Dedifferentiated amniotic fluid mesenchymal stem cell (primary cell): ENCODE measurements around the gene MYBPC2.
"Not testable (repeated sequence)": the region's sequence is repeated elsewhere in the genome, so short reads cannot be mapped to it uniquely, and the experiment has no call there.

ENCODE experiments used
- DNase-seq: peaks from one replicate; pipeline ENCODE4 v3.0.0-alpha.2; 2016; ENCODE audit errors: extremely low spot score

MYBPC2 gene

DNA sequence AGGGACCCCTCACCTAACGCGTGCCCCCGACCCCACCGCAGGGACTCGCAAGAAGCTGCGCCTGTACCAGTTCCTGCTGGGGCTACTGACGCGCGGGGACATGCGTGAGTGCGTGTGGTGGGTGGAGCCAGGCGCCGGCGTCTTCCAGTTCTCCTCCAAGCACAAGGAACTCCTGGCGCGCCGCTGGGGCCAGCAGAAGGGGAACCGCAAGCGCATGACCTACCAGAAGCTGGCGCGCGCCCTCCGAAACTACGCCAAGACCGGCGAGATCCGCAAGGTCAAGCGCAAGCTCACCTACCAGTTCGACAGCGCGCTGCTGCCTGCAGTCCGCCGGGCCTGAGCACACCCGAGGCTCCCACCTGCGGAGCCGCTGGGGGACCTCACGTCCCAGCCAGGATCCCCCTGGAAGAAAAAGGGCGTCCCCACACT, 4.7 kb upstream of the MYBPC2 start:
- DNase-seq: no peak

DNA sequence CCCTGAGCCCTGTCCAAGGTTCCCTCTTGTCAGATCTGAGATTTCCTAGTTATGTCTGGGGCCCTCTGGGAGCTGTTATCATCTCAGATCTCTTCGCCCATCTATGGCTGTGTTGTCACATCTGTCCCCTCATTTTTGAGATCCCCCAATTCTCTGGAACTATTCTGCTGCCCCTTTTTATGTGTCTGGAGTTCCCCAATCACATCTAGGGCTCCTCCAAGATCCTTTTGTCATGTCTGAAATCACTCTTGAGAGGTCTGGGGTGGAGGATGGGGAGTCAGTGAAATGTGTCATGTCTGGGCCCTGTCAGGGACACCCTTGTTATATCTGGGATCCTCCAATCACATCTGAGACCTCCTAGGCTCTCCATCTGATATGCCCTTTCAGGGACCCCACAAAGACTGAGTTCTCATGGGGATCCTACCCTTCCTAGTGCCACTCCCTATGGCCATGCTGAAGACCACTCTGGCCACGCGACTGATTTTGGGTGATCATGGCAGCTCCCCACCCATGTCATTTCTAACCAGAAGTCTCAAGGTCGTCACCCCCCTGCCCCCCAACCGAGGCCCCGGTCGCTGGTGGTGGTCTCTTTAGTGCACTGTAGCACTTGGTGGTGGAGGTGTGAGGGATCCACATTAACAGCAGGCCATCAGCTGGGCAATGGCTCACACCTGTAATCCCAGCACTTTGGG, 3.8 kb upstream of the MYBPC2 start:
- no peak for DNase-seq

DNA sequence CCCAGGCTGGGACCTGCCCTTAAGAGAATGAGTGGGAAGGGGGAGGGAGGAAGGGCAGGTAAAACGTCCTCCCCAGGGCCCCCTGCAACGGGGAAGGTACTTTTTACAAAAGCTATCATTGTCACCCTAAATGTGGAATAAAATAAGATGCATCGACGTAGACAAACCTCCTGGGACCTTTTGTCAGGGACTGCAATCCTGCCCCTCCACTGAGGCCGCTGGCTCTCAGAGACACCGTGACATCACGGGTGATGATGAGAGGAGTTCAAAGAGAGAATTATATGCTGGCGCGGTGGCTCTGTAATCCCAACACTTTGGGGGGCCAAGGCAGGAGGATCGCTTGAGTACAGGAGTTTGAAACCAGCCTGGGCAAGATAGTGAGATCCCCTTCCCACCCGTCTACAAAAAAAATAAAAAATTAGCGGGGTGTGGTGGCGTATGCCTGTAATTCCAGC, 1.8 kb upstream of the MYBPC2 start:
- no peak for DNase-seq

DNA sequence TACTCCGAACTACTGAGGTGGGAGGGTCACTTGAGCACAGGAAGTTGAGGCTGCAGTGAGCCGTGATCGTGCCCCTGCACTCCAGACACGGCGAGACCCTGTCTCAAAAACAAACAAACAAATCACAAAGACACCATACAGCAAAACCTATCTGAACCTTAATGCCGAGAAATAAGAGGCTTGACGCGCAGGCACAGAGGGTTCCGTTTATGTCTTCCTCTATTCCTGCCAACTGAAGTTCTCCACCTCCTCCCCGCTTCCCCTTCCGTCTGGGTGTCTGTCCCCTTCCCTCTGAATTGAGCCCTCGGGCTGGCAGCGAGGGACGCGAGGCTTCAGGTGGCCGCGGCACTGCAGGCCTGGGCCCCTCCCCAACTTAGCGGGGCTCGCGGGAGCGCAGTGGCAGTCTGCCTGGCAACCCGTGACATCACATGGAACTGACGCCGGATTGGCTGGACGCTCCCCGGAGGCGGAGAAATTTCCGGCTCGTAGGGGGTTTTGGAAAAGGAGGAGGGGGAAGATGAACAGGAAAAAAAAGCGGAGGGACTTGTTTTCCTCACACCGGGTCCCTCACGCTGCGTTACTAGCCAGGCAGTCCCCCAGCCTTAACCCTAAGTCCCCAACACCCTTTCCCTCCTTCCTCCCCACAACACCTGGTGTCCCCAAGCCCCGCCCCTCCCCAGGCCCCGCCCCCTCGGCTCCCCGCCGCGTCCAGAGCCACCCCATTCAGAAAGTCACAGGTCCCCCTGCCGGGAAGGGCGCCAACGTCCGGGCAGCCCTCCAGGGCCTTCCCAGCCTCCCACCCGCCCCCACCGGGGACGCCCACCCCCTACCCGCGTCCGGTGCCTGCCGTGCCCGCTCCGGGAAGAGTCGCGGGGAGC, 1.1 kb upstream of the MYBPC2 start:
- DNase-seq: peak; percentile 56

DNA sequence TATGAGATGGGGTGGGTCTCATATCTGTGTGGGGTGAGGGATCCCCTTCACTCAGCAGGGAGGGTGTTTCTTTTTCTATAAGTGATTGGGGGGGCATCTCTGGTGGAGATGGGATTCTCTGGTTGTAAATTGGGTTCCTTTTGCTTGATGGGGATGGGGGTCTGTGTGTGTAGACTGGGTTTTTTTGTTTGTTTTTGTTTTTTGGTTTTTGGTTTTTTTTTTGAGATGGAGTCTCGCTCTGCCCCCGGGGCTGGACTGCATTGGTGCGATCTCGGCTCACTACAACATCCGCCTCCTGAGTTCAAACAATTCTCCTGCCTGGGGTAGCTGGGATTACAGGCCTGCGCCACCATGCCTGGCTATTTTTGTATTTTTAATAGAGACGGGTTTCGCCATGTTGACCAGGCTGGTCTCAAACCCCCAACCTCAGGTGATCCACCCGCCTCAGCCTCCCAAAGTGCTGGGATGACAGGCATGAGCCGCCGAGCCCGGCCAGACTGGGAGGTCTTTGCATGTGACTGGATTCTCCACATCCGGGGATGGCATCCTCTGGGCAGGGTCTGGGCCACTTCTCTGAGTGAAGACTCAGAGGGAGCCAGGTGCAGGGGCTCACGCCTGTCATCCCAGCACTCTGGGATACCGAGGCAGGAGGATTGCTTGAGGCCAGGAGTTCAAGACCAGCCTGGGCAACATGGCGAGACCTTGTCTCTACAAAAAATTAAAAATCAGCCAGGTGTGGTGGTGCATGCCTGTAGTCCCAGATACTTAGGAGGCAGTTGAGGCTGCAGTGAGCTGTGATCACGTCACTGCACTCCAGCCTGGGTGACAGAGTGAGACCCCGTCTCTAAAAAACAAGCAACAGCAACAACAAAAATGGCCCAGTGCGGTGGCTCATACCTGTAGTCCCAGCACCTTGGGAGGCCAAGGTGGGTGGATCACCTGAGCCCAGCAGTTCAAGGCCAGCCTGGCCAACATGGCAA, 799 bp downstream of the MYBPC2 start:
- DNase-seq: no peak

DNA sequence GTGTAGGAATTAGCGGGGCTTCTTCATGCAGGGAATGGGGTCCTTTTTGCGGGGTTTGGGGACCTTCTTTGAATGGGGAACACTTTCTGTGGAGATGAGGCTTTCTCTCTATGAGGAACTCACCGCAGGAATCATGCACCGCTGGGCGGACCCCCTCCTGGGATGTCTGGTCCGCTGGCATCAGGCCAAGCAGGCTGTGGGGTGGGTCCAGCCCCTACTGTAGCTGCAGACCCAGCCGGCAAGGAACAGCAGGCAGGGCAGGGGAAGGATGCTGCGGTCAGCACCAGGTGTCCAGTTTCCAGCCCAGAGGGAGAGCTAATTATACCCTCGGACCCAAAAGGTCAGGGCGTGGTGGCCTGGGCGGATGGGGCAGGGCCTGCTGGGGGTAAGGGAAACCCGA, 1.8 kb downstream of the MYBPC2 start:
- DNase-seq: no peak

DNA sequence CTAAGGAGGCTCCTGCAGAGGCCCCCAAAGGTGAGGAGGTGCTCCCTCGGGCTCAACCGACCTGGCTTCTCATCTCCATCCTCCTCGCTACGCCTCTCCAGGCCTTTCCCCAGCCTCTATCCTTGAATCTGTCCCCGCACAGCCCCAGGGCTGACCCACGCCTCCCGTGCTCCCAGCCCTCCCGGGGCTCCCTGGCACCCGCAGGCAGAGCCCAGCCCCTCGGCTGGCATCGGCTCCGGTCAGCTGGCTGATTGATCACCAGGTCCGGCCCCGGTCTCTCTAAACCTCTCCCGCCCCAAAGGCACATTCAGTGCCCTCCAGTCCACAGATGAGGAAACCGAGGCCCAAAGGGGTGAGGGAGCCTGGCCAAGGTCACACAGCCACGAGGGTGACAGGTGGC, 2.5 kb downstream of the MYBPC2 start:
- no peak for DNase-seq

DNA sequence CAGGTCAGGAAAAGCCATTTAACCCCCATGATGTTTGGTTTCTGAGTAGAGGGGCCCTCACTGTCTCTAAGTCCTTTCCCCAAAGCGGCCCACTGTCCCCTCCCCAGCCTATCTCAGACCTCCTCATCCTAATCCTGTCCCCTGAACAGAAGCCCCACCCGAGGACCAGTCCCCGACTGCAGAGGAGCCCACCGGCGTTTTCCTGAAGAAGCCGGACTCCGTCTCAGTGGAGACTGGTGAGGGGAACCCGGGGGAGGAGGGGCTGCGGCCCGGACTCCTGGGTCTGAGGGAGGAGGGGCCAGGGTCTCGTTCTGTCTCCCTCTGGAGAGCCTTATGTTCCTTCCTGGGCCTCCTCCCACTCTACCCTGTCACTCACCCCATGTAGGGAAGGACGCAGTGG, 2.9 kb downstream of the MYBPC2 start:
- no peak for DNase-seq

DNA sequence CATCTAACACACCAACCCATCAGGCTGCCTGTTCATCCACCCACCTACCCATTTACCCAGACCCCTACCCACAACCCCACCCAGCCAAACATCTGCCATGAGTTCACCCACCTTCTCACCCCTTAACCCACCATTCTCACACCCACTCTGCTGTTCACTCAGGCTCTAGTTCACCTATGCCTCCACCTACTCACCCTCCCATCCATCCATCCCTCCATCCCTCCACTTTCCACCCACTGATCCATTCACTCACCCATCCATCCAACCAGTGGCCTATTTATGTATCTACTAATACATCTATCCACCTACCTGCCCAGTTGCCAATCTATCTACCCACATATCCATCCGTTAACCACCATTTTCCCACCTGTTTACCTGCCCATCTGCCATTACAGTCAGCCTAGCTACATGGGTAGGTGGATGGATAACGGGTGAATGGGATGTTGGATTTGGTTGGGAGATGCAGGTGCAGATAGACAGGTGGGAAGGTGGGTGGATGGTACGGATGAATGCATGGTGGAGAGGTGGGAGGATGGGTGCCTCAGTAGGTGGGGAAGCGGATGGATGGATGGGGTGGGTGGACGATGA, 5.3 kb downstream of the MYBPC2 start:
- no peak for DNase-seq

DNA sequence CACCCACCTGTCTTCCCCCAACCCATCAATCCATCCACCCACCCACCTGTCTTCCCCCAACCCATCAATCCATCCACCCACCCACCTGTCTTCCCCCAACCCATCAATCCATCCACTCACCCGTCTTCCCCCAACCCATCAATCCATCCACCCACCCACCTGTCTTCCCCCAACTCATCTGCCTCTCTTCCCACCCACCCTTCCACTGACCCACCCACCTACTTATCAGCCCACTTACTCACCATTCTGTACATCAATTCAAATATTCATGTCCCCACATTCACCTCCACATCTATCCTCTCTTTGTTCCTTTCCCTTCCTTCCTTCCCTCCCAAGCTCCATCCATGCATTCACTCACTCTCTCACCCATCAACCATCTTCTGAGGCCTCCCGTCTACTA, 6.4 kb downstream of the MYBPC2 start:
- not testable (repeated sequence) for DNase-seq

DNA sequence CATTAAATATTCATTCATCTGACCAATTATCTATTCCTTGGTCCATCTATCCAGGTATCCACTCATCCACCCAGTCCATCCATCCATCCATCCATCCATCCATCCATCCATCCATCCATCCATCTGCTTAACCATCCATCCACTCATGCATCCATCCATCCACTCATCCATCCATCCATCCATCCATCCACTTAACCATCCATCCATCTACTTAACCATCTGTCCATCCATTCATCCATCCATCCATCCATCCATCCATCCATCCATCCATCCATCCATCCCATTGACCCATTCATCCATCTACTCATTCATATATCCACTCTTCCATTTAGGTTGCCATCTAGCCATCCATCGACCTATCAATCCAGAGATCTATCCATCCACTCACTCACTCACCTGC, 11.4 kb downstream of the MYBPC2 start:
- no peak for DNase-seq

DNA sequence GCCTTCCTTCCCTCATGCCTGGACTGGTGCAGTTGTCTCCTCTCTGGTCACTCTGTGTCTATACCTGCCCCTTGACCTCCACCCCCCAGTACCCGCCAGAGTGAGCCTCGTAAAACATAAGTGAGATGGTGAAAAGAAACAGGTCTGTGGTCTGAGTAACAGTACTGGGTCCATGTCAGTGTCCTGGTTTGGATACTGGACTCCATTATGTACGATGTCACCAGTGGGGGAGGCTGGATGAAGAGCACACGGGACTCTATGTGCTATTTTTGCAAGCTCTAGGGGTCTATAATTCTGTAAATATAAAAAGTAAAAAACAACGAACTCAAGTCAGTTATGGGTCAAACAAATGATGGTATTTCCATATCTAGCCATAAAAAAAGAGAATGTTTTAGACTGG, 14.4 kb downstream of the MYBPC2 start:
- DNase-seq: no peak

DNA sequence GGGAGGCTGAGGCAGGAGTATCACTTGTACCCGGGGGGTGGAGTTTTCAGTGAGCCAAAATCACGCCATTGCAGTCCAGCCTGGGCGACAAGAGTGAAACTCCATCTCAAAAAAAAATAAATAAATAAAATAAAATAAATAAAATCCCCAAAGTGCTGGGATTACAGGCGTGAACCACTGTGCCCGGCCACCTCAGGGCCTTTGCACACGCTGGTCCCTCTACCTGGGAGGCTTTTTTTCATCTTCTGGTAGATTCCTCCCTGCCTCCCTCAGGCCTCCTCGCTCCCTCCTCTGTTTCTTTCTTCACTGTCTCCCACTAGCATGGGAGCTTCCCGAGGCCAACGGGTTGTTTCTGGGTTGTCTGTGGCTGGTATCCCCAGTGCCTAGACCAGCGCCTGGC, 15.1 kb downstream of the MYBPC2 start:
- DNase-seq: no peak

DNA sequence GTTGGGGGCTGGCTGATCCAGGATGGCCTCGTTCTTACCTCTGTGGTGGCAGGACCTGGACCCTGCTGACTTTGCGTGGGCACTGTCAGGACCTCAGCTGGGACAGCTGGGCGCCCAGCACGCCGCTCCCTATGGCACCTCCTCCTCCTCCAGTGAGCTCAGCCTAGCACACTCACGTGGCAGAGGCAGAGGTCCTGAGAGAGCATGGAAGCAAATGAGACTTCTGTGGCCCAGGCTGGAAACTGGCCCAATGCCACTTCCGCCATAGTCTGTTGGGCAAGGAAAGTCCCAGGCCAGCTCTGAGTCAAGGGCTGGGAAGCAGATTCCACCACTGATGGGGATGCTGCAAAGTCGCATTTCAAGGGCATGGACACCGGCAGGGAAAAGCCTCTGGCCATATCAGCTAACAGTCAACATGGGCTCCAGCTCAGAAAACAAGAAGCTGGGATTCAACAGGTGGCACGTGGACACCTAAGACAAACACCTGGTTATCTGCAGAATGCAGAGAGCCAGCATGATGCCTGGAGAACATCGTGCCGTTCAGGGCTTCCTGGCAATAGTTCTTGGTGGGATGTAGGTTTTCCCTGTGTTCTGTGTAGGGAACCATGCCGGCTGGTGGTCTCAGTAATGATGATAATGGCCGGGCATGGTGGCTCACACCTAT, 16.7 kb downstream of the MYBPC2 start:
- DNase-seq: no peak

DNA sequence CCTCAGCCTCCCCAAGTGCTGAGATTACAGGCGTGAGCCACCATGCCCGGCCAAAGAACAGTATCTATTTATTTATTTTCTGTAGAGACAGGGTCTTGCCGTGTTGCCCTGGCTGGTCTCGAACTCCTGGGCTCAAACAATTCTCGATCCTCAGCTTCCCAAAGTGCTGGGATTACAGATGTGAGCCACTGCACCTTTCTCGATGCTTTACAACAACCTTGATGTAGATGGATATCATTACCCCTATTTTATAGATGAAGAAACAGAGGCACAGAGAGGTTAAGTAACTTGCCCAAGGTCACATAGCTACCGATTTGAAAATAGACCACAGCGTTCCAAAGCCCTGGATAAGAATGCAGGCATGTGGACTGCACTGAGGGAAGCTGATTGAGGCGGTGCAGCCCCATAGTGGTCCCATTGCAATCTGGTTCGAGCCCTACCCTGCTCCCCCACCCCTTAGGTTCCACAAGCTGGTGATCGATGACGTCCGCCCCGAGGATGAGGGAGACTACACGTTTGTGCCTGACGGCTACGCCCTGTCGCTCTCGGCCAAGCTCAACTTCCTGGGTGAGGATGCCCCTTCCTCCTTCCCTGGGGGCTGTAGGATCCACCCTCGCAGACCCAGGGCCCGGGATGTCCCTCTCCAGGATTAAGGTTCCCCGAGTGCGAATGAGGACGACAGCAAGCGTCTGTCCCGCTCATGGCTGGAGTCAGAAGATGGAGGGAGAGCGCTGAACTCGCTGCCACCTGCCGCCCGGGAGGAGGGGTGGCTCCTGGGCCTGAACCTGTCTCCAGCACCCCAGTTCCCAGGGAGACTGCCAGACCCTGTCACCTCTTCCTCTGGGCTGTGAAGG, 17.9 kb downstream of the MYBPC2 start:
- DNase-seq: no peak

DNA sequence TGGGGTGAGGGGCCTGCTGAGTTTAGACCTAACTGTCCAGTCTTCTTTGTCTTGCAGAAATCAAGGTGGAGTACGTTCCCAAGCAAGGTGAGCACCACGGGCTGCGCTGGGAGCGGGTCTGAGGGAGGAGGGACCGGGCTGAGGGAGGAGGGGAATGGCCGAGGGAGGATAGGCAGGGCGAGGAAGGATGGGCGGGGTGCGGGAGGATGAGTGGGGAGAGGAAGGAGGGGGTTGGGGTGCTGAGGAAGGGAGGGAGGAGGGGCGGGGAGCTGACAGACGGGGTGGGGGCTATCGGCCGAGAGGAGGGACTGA, 18.5 kb downstream of the MYBPC2 start:
- DNase-seq: no peak

DNA sequence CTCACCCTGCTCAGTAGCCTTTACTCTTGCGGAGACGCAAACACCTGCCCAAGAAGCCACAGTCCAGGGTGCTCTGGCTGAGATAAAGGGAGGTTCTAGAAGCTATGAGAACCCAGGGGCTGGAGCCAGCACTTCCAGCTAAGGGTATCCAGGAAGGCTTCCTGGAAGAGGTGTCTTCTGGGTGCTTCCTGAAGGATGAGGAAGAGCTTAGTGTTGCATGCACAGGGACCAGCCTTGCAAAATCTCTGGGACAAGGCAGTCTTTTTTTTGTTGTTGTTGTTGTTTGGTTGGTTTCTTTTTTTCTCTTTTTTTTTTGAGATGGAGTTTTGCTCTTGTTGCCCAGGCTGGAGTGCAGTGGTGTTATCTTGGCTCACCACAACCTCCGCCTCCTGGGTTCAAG, 20.6 kb downstream of the MYBPC2 start:
- DNase-seq: no peak

DNA sequence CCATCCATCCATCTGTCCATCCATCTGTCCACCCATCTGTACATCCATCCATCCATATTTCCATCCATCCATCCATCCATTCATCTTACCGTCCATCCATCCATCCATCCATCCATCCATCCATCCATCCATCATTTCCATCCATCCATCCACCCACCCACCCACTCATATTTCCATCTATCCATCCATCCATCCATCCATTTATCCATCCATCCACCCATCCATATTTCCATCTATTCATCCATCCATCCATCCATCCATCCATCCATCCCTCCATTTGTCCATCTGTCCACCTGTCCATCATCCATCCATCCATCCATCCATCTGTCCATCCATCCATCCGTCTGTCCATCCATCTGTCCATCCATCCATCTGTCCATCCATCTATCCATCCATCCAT, 23.3 kb downstream of the MYBPC2 start:
- no peak for DNase-seq

DNA sequence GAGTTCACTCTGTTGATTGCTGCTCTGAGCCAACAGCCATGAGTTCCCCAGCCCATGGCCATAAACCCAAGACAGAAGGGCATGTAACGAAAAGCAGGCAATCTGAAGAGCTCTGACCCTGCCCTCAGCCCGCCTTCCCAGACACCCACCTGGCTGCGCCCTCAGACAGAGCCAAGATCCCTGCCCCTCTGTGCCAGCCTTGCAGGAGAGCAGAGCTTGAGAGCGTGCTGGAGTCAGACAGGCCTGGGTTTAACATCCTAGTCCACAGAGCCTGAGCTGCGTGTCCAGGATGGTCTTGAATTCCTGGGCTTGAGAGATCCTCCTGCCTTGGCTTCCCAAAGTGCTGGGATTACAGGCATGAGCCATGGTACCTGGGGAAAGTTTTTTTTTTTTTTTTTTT, 24.6 kb downstream of the MYBPC2 start:
- DNase-seq: no peak

DNA sequence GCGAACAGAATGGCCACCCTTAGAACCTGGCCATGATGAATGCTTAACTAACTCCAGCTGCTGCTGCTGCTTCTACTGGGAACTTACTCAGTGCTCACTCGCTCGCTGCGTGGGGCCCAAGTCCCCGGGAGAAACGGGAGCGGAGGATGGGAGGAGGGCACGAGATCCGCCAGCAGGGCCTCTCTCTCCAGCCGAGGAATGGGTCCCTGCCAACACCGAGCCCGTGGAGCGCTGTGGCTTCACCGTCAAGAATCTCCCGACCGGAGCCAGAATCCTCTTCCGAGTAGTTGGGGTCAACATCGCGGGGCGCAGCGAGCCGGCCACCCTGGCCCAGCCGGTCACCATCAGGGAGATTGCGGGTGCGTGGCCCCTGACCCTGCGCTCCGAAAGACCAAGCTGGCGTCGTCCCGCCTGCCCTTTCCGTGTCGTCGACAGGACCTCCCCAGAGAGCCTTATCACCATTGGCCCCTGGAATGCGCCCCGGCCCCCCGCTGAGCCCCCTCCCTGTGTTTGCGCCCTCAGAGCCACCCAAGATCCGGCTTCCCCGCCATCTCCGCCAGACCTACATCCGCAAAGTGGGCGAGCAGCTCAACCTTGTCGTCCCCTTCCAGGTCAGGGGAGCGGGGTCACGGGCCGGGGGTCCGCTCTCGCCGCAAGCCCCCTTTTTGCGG, 25.8 kb downstream of the MYBPC2 start:
- no peak for DNase-seq
